ENCODE measurements around the gene SKAP1.
"Not testable (repeated sequence)": the region's sequence is repeated elsewhere in the genome, so short reads cannot be mapped to it uniquely, and the experiment has no call there.

The SKAP1 gene

GRCh38 chr17:48426019-48426665, 3.9 kb downstream of the SKAP1 start:
- DNase-seq (ENCODE audit: low read depth in 1 of 2, low spot score in 1 of 2), result no peak
- in situ Hi-C loops (cut with HindIII; ENCODE audit: low pct_unique_long_range_greater_than_20kb, low sequenced_read_pairs), result no loop called here
- no peak for TF ChIP-seq JUND (IDR thresholded peaks at IDR 0.05; ENCODE audit: low read depth)

GRCh38 chr17:48422060-48422459, 8.0 kb downstream of the SKAP1 start:
- in situ Hi-C loops (cut with HindIII; ENCODE audit: low pct_unique_long_range_greater_than_20kb, low sequenced_read_pairs); DNase-seq (ENCODE audit: low read depth in 1 of 2, low spot score in 1 of 2): not testable (repeated sequence)

DNA sequence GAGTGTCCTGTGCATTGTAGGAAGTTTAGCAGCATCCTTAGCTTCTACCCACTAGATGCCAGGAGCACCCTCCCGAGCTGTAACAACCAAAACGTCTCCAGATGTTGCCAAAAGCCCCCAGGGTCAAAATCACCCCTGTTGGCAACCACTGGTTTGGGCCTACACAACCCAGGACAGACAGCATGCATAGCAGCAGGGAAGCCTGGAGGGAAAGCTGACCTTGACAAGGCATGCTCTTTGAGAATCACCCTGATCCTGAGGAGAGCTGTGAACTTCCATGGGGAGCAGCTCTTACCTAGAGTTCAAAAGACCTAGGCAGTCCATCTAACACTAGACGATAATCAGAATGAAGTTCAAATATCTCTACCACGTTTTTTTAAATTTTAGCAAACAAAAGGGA, 9.2 kb downstream of the SKAP1 start:
- TF ChIP-seq JUND (IDR thresholded peaks at IDR 0.05; ENCODE audit: low read depth), result no peak
- no peak for DNase-seq (ENCODE audit: low read depth in 1 of 2, low spot score in 1 of 2)

GRCh38 chr17:48416971-48417370, 13.0 kb downstream of the SKAP1 start:
- in situ Hi-C loops (cut with HindIII; ENCODE audit: low pct_unique_long_range_greater_than_20kb, low sequenced_read_pairs), result no loop called here
- no peak for DNase-seq (ENCODE audit: low read depth in 1 of 2, low spot score in 1 of 2)
- TF ChIP-seq JUND (IDR thresholded peaks at IDR 0.05; ENCODE audit: low read depth), result no peak

More for the DNA sequence above, 9.2 kb downstream of the SKAP1 start:
- in situ Hi-C loops (cut with HindIII; ENCODE audit: low pct_unique_long_range_greater_than_20kb, low sequenced_read_pairs), result no loop called here

DNA sequence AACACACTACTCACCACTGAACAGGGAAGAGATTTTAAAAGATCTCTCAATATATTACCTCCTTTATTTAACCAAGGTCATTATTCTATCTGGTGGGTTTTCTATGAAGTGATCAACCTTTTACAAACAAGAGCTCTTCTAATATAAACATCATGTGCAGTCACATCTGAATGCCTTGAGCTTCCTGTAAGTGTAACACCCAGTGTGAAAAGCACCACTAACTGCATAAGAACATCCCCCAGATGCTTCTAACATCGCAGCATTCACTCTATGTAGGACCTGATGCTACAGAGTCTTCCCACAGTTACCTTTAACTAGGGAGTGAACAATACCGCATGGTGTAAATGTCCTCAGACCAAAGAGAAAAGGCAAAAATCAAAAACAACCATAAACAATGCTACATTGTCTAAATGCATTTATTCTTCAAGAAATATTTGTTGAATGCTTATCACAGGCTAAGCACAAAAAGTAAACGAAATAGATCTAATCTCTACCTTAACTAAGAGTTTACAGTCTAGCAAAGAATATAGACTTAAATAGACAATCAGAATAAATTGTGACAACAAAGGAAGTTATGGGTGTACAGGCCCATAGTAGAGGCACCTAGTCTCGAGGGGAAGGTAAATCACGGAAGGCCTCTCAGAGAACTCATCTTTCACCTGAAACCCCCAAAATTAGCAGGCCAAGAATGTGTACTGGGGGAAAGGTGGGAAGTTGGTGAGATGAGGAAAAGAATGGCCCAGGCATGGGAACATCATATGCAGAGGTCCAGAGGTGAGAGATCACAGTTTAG, 16.2 kb downstream of the SKAP1 start:
- in situ Hi-C loops (cut with HindIII; ENCODE audit: low pct_unique_long_range_greater_than_20kb, low sequenced_read_pairs), result no loop called here
- no peak for TF ChIP-seq JUND (IDR thresholded peaks at IDR 0.05; ENCODE audit: low read depth)
- DNase-seq (ENCODE audit: low read depth in 1 of 2, low spot score in 1 of 2), result no peak

DNA sequence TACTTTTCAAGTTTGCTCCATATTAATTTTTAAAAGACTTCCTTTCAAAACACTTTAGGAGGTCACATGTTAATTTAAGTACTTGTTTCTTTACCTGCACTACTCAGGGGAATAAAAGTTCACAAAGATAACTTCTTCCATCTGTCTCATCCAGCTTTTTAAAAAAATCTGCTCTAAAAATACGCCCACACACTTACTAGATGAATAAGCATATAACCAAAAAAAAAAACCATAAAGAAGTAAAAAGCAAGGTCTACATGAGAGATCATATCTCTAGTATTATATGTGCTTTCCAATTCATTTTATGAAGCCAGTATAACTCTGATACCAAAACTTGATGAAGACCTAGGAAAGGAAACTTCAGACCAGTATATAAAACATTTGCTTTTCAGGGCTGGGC, 17.2 kb downstream of the SKAP1 start:
- no peak for DNase-seq (ENCODE audit: low read depth in 1 of 2, low spot score in 1 of 2)
- in situ Hi-C loops (cut with HindIII; ENCODE audit: low pct_unique_long_range_greater_than_20kb, low sequenced_read_pairs), result no loop called here
- TF ChIP-seq JUND (IDR thresholded peaks at IDR 0.05; ENCODE audit: low read depth), result no peak

DNA sequence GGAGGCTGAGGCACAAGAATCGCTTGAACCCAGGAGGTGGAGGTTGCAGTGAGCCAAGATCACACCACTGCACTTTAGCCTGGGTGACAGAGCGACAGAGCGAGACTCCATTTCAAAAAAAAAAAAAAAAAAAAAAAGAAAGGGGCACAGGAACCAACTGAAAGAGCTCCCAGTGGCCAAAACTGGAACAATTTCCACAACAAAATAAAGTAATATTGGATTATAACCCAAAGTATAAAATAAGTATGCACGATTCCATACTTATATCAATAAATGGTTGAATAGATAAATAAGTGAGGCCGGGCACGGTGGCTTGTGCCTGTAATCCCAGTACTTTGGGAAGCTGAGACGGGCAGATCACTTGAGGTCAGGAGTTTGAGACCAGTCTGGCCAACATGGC, 19.2 kb downstream of the SKAP1 start:
- in situ Hi-C loops (cut with HindIII; ENCODE audit: low pct_unique_long_range_greater_than_20kb, low sequenced_read_pairs); DNase-seq (ENCODE audit: low read depth in 1 of 2, low spot score in 1 of 2): not testable (repeated sequence)

DNA sequence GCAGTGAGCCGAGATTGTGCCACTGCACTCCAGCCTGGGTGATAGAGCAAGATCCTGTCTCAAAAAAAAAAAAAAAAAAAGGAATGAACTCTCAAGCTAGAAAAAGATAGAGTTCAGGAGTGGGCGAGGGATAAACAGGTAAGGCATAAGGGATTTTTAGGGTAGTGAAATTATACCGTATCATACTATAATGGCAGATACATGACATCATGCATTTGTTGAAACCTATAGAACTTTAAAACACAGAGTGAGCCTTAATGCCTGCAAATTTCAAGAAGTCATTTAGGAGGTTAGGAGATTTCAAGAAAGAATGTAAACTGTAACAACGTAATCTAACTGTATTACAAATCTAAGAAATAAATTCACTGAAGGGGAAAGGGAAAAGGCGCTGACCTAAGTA, 20.4 kb downstream of the SKAP1 start:
- TF ChIP-seq JUND (IDR thresholded peaks at IDR 0.05; ENCODE audit: low read depth), result no peak
- in situ Hi-C loops (cut with HindIII; ENCODE audit: low pct_unique_long_range_greater_than_20kb, low sequenced_read_pairs), result no loop called here
- DNase-seq (ENCODE audit: low read depth in 1 of 2, low spot score in 1 of 2), result no peak

DNA sequence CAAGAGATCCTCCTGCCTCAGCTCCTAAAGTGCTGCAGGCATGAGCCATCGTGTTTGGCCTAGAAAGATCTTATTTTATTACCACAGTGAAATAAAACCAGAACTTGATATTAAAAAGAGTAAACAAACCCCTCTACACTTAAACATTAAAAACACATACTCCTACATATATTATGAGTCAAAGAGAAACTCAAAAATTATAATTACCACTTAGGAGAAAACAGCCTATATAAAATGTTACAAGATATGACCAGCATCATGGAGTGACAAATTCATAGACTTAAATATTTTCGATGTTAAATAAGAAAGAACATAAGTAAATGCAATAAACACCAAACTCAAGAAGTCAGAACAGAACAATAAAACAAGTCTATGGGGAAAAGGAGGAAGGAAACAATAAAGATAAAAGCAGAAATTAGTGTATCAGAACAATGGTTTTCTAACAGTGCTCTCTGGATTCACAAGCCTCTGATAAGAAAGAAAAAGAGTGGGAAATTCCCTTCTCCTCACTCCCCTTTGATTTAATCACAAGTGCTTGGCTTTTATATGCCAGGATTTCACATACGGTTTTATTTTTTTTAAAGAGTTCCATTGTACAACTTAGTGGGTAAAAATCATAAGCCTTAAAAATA, 23.0 kb downstream of the SKAP1 start:
- in situ Hi-C loops (cut with HindIII; ENCODE audit: low pct_unique_long_range_greater_than_20kb, low sequenced_read_pairs), result no loop called here
- DNase-seq (ENCODE audit: low read depth in 1 of 2, low spot score in 1 of 2), result no peak
- no peak for TF ChIP-seq JUND (IDR thresholded peaks at IDR 0.05; ENCODE audit: low read depth)

DNA sequence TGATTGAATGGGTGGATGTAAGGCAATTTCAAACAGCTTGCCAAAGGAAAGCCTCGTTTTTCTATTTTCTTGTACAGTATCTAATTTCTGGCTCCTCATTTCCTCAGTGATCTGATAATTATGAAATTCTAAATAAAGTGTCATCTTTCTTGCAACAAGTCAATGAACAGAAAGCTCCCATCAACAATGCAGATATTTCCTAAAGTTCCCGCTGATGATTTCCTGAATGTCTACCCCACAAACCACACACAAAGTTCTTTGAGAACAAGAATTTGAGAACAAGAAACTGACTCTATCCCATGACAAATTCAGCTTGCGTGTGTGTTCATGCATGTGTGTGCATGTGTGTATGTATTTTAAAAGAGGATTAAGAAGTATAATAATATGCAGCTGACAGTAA, 35.2 kb downstream of the SKAP1 start:
- DNase-seq (ENCODE audit: low read depth in 1 of 2, low spot score in 1 of 2), result no peak
- in situ Hi-C loops (cut with HindIII; ENCODE audit: low pct_unique_long_range_greater_than_20kb, low sequenced_read_pairs), result no loop called here
- no peak for TF ChIP-seq JUND (IDR thresholded peaks at IDR 0.05; ENCODE audit: low read depth)

DNA sequence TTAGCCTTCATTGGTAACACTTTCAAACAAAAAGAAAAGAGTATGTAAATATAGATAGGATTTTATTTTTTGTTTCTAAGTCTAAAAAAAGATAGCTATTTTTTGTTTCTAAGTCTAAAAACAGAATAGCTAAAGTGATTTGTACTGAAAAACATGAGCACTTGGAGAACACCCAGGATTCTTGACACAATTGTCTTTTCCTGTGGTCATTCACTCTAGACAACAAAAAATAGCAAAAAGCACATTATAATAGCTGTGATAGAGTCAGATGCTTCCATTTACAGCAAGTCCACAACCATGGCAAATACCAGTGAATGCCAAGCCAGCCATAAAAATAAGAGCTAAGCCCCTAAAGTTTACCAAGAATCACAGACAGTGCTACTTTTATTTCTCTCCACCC, 36.7 kb downstream of the SKAP1 start:
- TF ChIP-seq JUND (IDR thresholded peaks at IDR 0.05; ENCODE audit: low read depth), result no peak
- in situ Hi-C loops (cut with HindIII; ENCODE audit: low pct_unique_long_range_greater_than_20kb, low sequenced_read_pairs), result no loop called here
- DNase-seq (ENCODE audit: low read depth in 1 of 2, low spot score in 1 of 2), result no peak

GRCh38 chr17:48392857-48393256, 37.2 kb downstream of the SKAP1 start:
- DNase-seq (ENCODE audit: low read depth in 1 of 2, low spot score in 1 of 2), result no peak
- in situ Hi-C loops (cut with HindIII; ENCODE audit: low pct_unique_long_range_greater_than_20kb, low sequenced_read_pairs), result no loop called here
- no peak for TF ChIP-seq JUND (IDR thresholded peaks at IDR 0.05; ENCODE audit: low read depth)

DNA sequence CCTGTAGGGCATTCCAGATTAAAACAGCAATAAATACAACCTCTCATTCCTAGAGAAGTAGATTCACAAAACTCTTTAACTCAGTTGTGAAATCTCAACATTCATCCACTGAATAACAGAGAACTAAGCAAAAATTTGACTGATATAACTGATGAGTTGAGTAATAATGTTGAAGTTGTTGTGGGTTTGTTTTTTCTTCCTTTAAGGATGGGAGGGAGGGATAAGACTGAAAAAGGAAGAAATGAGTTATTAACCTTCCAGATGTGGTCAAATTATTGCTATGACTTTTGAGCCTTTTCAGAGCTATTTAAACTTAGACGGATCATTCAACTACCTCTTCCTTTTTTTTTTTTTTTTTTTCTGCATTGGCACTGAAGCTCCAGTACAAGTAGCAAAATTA, 38.6 kb downstream of the SKAP1 start:
- in situ Hi-C loops (cut with HindIII; ENCODE audit: low pct_unique_long_range_greater_than_20kb, low sequenced_read_pairs), result no loop called here
- TF ChIP-seq JUND (IDR thresholded peaks at IDR 0.05; ENCODE audit: low read depth), result no peak
- DNase-seq (ENCODE audit: low read depth in 1 of 2, low spot score in 1 of 2), result no peak

Measured in T47D (cell line).